Activated T-cell treated with anti-CD3 and anti-CD28 coated beads, Interleukin-2, amount 50 U/mL, for 1 hour (primary cell): ENCODE data around the gene BHMT2.
A peak's percentile ranks its signal among the peaks of the same experiment; 100 is the strongest.

ENCODE experiments used
- DNase-seq: peaks from one replicate; pipeline ENCODE4 v3.0.0-alpha.2; 2020

Gene BHMT2, protein sequence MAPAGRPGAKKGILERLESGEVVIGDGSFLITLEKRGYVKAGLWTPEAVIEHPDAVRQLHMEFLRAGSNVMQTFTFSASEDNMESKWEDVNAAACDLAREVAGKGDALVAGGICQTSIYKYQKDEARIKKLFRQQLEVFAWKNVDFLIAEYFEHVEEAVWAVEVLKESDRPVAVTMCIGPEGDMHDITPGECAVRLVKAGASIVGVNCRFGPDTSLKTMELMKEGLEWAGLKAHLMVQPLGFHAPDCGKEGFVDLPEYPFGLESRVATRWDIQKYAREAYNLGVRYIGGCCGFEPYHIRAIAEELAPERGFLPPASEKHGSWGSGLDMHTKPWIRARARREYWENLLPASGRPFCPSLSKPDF

GRCh38 chr5:79069488-79070349 lies at the start of gene BHMT2, which contains the start of gene DMGDH:
Gene BHMT2, plus strand, starts transcription at chr5:79069767. Its CDS starts 16 bp downstream, at chr5:79069783.
Gene DMGDH, minus strand, starts transcription at chr5:79069674. Its CDS starts 54 bp downstream, at chr5:79069620.
- DNase-seq: no peak

DNA sequence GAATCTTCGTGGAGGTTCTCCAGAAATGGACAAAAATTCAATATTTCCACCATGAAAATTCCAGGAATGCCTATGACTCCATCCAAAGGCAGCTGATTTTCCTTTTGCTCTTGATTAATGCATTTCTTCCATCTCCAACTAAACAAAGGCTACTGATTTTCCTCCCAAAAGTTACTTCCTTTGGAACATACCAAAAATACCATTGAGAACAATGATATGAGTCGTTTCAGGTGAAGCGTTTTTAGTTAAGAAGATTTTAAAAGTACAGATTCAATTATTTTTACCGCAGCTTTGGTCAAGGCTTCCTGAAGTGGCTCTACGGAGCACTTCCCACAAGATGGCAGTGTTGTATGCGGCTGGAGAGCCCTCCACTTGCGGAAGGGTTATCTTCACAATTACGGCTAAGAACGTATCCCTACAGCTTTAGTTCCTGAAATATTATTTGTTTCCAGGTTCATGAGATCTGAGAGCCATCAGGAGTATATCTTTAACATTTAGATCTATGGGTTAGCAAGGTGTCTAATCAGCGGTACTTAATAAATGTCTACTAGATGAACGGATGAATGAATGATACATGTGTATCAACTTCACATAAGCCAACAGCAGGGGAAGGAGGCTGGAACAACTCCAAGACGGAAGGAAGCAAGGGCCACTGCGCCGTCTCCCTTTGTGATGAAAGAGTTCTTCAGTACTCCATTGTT lies 48.6 kb upstream of the BHMT2 start:
- peak; percentile 33 for DNase-seq

- no peak for DNase-seq
Observed at GRCh38 chr5:79021753-79022152, 47.8 kb upstream of the BHMT2 start.

DNA sequence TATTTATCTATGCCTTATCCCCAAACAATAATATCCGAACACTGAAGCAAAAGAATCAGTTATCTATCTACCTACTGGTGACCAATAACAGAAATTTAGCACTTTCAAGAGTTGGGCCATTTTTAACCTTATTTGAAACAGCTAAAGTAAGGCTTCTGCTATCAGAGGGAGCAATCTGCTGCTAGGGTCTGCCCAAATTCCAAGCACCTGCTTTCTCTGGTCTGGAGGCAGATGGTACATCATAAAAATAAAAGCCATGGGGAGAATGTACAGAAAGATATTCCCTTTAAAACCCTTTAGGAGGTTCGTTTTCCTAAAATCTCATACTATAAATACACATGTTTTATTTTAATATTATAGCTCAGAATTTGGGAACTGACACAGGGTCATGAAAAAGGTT lies 46.8 kb upstream of the BHMT2 start:
- DNase-seq: no peak

DNA sequence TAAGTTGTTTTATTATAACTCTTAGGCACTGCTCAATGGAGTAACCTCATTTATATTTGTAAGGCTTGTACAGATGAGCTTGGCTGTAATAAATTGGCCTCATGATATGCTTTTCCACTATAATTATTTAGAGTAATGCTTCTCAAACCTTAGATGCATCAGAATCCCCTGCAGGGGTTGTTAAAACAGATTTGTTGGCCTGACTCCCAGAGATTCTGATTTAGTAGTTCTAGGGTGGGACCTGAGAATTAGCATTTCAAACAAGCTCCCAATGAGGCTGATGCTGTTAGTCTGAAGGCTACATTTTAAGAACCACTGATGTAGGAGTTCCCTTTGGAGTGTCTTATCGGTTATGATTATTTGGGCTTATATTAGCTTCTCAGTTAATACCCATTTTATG lies 46.2 kb upstream of the BHMT2 start:
- DNase-seq: no peak

GRCh38 chr5:79023947-79024346 lies 45.6 kb upstream of the BHMT2 start:
- DNase-seq: no peak

GRCh38 chr5:79025054-79025472 lies 44.5 kb upstream of the BHMT2 start:
- DNase-seq: peak; percentile 41

DNA sequence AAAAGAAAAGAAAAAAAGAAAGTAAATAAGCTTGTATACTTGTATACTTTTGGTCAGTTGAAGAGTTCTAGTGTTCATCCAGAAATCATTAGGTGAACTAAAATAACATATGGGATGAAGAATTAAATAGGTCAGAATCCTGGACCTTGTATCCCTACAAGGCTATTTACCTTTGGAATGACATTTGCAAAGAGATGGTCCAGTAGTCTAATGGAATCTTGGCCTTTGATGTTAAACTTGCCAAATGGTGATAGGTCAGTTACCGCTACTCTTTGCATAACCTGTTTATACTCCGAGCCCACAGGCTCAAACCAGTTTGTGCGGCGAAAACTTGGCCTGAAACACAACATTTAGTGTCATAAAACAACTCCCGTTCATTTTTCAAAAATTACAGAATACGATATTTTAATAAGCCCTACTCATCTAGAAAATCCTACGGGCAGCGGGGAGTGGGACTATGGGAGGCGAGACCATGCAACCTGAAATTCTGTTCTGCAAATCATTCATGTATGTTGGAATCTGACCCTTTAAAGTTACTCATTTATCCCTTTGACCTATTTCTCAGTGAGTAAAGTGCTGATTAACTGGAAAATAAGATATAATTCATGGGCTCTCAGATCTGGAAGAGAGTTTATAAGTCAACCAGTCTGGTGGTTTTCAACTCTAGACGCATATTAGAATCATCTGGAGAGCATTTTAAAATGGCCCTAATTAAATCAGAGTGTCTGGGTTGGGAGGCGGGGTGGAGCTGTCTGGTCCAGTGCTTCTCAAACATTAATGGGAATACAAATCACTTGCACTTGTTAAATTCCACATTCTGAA lies 38.7 kb upstream of the BHMT2 start:
- DNase-seq: no peak

DNA sequence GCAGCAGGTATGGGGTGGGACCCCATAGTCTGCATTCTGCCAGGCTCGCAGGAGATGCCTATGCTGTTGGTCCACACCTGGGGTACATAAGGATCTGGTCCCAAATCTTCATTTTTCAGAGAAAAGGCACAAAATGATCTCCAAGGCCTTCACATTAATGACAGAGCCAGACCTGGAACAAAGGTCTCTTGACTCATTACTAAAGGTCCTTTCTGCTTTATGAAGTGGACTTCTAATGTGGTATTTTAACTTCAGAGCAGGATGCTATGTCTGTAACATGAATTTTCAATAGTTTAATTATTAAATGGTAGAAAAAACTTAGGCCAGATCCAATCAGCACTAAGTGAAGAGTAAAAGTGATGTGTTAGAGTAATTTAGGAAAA lies 38.1 kb upstream of the BHMT2 start:
- no peak for DNase-seq

DNA sequence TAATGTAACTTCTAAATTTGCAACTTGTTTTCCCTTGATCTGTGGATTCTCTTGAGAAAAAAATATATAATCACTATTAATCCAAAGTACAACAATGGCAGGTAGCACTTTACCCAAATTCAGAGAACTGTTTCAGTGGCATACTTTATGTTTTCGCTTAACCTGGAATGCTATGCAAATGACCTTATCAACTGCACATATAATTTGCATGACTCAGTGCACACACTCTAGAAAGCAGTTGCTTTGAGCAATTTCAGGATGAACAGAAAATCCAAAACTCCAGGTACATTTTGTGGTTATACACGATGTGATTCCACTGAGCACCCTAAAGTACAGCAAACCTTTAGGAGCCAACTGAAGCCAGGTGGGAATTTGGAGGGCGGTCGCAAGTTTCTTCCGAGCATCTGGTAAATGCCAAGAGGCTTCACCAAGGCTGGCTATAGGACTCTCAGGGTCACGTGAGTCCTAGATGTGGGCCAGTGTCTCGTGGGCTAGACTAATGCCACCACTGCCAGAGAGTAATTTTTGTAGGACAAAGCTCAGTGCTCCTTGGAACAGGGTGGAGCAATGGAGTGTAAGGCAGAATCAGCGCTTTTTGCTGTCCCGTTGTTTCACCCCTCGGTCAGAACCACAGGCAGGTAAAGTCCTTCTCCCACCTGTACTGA lies 37.4 kb upstream of the BHMT2 start:
- DNase-seq: no peak

DNA sequence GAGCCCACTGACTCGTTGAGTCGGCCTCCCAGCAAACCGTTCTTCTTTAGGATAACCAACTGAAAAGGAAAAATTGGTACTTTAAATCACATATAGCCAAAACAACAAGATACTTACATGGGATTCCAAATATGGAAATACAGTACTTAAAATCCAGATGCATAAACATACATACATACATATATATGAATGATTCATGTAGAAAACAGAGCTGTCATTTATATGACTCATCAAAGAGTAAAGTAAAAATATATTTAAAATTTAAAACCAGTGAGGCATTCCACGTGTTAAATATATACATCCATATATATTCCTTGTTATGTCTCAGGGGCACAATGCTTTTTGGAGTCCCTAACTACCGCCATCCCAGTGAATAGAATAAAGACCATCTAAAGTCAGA lies 36.8 kb upstream of the BHMT2 start:
- no peak for DNase-seq

- no peak for DNase-seq
Observed at GRCh38 chr5:79035237-79035636, 34.3 kb upstream of the BHMT2 start.

- DNase-seq: no peak
Observed at GRCh38 chr5:79036769-79037168, 32.8 kb upstream of the BHMT2 start.

DNA sequence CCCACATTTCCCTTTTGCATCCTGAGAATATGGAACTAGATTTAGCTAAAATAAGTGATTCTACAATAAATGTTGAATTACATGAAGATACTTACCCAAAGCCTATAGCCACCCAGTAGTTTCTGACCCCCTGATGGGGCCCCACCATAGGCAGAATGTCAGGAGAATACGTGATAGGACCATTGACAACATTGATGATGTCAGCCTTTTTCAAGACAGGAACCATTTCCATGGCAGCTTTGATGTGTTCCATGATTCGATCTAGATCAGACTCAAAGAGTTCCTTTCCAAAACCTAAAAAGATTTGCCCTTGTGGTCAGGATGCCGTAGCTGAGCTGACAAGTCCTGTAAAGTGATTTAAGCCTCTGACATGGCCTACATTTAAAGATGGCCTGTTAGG lies 27.4 kb upstream of the BHMT2 start:
- DNase-seq: no peak

- no peak for DNase-seq
Observed at GRCh38 chr5:79047199-79047598, 22.4 kb upstream of the BHMT2 start.

DNA sequence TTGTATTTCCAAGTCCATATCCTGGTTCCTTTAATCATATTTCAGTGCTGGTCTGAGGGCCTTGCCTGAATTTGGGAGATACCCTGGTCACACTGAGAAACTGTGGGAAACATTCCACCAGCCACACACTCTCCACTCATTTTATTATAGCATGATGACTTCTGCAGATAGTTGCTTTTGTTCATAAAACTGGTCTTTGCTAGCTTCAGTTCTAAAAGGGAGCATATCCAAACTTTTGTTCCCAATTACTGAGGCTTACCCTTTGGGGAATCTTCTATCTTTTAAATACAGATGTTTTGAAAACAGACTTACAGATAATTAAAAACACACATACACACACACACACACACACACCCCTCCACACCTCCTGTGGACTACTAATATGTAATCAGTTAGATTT lies 21.1 kb upstream of the BHMT2 start:
- no peak for DNase-seq

DNA sequence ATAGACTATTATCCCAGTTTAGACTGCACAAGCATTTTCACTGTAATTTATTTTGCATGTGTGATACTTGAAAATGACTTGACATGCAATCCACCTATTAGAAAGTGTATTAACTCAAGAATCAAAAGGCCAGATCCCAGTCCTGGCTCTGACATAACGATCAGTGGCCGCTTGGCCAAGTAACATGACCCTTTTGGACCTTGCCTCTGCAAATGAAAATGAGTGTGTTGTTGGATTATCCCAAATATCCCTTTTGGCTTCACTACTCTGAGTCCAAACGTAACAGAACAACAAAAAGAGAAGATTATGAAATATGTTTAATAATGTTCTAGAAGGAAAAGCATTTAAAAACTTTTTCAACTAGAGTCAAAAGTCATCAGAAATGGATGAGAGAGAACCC lies 19.1 kb upstream of the BHMT2 start:
- DNase-seq: no peak

- no peak for DNase-seq
Observed at GRCh38 chr5:79053321-79053720, 16.2 kb upstream of the BHMT2 start.

DNA sequence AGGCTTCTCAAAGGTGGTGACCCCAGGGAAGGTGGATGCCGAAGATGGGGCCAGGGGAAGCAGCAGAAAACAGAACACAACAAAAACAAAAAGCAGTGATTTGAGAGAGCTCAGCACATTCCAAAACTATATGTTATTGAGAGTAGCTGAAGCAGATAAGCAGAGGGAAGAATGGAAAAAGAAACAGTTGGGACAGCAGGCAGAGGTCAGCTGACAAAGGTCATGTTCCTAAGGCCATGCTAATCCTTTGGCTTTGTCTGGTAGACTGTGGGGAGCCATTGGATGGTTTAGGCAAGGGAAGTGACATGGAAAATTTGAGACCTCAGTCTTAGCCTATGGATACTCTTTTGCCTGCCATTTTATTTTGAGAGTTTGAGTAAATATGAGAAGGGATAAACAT lies 14.6 kb upstream of the BHMT2 start:
- DNase-seq: no peak

DNA sequence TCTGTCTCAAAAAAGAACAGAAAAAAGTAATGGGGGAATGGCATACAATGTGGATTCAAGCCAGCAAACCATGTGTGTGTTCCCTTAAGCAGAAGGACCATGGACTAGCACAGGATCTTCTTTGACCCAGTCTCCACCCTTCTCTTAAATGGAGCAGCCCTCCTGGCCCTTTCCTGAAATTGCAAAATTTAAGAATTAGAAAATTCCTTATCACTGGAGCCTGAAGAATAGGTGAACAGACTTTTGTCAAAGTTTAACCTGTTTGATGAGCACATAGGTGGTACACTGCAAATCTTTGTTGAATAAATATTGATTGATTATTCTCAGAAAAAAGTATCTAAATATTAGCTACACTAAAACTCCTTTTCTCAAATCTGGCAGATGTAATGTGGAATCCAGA lies 12.7 kb upstream of the BHMT2 start:
- no peak for DNase-seq

DNA sequence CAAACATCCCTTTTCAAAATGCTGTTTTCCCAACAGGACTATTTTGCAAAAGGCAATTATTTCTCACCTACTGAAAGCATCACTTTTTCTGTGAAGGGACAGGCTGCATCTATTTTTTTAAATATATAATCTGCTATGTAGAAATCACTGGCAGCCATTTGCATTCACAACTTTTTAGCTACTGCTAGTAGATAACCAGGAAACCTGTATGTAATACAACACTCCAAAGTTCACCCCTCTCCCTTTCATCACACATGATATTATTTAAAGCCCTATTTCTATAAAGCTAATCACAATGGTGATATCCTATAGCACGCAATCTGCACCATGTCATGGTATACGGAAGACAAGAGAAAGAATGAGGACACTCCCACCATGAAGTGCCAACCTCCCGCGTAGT lies 9.9 kb upstream of the BHMT2 start:
- DNase-seq: no peak

DNA sequence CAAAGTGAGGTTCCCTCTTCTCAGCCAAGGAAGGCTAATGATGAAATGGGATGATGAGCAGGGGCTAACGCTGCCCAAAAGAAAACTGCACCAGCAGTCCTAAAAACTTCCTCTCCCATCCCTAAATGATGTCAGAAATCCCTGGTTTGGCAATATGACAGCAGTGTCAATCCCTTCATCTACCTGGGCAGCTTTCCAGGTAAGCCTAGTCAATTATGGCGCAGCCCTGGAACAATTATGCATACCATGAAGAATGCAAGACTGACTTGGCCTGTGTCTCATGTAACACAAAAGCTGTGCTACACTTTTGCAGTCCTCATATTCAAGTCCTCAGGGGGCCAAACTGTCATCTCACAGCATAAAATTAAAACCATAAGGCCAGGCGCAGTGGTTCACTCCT lies 7.1 kb upstream of the BHMT2 start:
- DNase-seq: no peak
